ENCODE results near the gene DIP2C.

DIP2C gene

GRCh38 chr10:621981-622740 lies 67.3 kb downstream of the DIP2C start:
- TF ChIP-seq CTCF (IDR thresholded peaks at IDR 0.05; ENCODE audit: control insufficient read depth, extremely low read depth, insufficient read depth): no peak
- no peak for DNase-seq (ENCODE audit: low read depth)
- no peak overlapping the region for H3K4me3 ChIP-seq (ENCODE audit: low read depth, low read length)

DNA sequence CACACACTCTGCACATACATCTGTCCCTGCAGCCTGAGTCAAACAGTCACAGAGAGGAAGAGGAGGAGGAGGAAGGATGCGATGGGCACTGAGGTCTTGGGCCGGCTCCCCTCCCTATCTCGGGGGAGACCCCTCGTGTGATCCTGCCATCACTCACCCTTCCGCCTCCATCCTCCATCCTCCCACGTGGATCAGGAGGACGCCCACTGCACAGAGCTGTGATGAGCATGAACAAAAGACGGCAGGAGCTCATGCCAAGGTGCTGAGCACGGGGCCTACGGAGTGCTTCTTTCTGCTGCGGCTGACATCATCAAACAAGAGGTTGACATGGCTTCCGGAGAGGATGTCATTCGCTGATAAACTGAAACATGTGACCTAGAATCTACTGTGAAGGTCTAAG lies 68.0 kb downstream of the DIP2C start:
- TF ChIP-seq CTCF (IDR thresholded peaks at IDR 0.05; ENCODE audit: control insufficient read depth, extremely low read depth, insufficient read depth): no peak
- DNase-seq (ENCODE audit: low read depth): no peak
- no peak overlapping the region for H3K4me3 ChIP-seq (ENCODE audit: low read depth, low read length)

DNA sequence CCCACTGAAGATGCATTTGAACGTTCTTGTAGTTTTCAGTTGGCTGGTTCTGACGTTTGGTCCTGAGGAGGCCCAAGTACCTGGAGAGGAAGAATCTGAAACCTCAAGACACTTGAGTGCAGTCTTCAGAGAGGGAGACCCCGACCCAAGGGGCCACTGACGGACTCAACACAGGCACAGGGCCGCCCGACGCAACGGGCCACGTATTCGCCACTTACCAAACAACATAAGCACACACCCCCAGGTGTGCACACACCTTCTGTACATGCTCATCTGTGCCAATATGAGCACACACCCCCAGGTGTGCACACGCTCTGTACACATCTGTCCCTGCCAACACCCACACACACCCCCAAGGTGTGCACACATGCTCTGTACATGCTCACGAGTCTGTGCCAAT lies 68.5 kb downstream of the DIP2C start:
- DNase-seq (ENCODE audit: low read depth): no peak
- no peak overlapping the region for H3K4me3 ChIP-seq (ENCODE audit: low read depth, low read length)
- TF ChIP-seq CTCF (IDR thresholded peaks at IDR 0.05; ENCODE audit: control insufficient read depth, extremely low read depth, insufficient read depth): no peak

GRCh38 chr10:620417-620816 lies 69.1 kb downstream of the DIP2C start:
- H3K4me3 ChIP-seq (ENCODE audit: low read depth, low read length): no peak overlapping the region
- DNase-seq (ENCODE audit: low read depth): no peak
- TF ChIP-seq CTCF (IDR thresholded peaks at IDR 0.05; ENCODE audit: control insufficient read depth, extremely low read depth, insufficient read depth): no peak

DNA sequence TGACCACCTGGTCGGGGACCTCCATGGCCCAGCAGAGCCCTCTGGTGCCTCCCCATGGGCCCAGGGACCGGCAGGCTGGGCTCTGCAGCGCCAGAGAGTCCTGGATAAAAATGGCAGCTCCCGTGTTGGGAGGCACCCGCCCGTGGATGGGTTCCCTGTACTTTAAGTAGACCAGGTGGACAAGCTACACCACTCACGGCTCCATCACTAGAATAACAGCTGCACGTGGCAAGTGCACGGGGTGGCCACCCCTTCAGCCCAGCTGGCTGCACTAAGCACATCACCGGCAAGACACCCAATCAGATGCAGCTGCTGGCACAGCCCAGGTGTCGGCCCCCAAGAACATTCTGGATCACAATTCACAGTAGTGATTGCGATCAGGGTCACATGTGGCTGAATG lies 69.8 kb downstream of the DIP2C start:
- TF ChIP-seq CTCF (IDR thresholded peaks at IDR 0.05; ENCODE audit: control insufficient read depth, extremely low read depth, insufficient read depth): no peak
- no peak overlapping the region for H3K4me3 ChIP-seq (ENCODE audit: low read depth, low read length)
- DNase-seq (ENCODE audit: low read depth): no peak

DNA sequence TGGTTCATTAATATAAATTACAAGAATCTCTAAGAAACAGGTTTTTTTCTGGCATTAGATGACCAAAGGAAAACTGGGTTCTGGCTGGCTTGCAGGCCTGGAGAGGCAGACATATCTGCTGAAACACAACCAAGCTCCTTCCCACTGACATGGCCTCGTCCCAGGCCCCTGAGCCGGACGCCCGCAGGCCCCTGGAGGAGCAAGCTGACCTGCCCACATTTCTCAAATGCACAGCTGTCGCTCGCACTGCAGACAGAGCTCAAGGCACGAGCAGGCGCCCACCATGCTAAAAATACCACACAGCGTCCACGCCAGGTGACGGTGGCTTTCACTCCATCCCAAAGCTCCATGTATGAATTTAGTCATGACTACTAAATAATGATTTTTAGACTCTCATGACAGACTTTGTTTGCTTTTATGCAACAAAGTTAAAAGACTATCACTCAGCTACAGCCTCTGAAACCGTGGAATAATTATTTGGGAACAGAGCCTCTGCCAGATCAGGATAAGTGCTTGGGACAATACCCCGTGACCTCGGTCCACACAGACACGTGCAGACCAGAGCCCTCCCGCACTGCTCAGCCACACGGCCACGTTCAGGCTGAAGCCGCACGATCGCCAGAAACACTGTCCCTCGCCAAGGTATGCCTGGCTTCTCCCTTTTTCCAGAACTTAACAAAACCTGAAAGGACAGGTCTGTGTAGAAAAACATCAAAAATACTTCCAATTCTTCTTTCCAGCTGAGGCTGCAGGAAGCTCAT lies 71.1 kb downstream of the DIP2C start:
- DNase-seq (ENCODE audit: low read depth): no peak
- no peak overlapping the region for H3K4me3 ChIP-seq (ENCODE audit: low read depth, low read length)
- TF ChIP-seq CTCF (IDR thresholded peaks at IDR 0.05; ENCODE audit: control insufficient read depth, extremely low read depth, insufficient read depth): no peak
